Lower lobe of right lung (tissue), 2 donors: ENCODE data around the gene NR4A1. TPM values are rescaled to one million over a fixed set of nuclear protein-coding genes. Genes with fewer than 3 reads are reported as not detected.

Experiments used
- ATAC-seq, 2 donors: fragments of 200-7000 bp; cut with Tn5 transposase; one replicate each; pipeline ENCODE4 v1.9.1; 2020 to 2022; ENCODE audit warnings: mild to moderate bottlenecking in 2 of 2, moderate library complexity in 2 of 2
- DNase-seq: peaks from one replicate; pipeline ENCODE4 v3.0.0-alpha.2; 2020
- H3K27ac ChIP-seq: fragments of 200-600 bp; one replicate; pipeline ENCODE4 v1.8.0; 2022
- H3K27me3 ChIP-seq: fragments of 200-600 bp; one replicate; pipeline ENCODE4 v1.8.0; 2022; ENCODE audit warnings: low read depth
- H3K36me3 ChIP-seq: fragments of 200-600 bp; one replicate; pipeline ENCODE4 v1.8.0; 2022; ENCODE audit warnings: mild to moderate bottlenecking
- H3K4me1 ChIP-seq: fragments of 200-600 bp; one replicate; pipeline ENCODE4 v1.8.0; 2022
- H3K4me3 ChIP-seq: fragments of 200-600 bp; one replicate; pipeline ENCODE4 v1.8.0; 2022; ENCODE audit warnings: mild to moderate bottlenecking
- H3K9me3 ChIP-seq: fragments of 200-600 bp; one replicate; pipeline ENCODE4 v1.8.0; 2022
- intact Hi-C: fragments of 100-400 bp; cut with DNase I; formaldehyde crosslinking; loops from one replicate; pipeline ENCODE4 v1.11.0; 2022
- total RNA-seq: library from RNA; stranded (reverse); fragmentation: NEBNext Ultra II Directional; extraction: Animal tissue kit (Norgen Biotek cat#: 25700); gene quantifications from one replicate; pipeline ENCODE4 v1.2.1, GENCODE V29; 2021
- TF ChIP-seq, protein P1 (sequence below): fragments of 200-600 bp; IDR thresholded peaks from one replicate; pipeline ENCODE4 v1.8.0; 2022; ENCODE audit warnings: antibody characterized with exemption, mild to moderate bottlenecking
- donor health status: DM: no; HTN: yes; CAD: no; lungs with severe emphysema.

Gene NR4A1
- total RNA-seq, 1 donor from 2014 or later = 39.3 TPM

GRCh38 chr12:52086944-52087835 lies 35.9 kb downstream of the NR4A1 start:
- Histone ChIP-seq H3K27ac (no peak overlapping the region), H3K4me1 (peaks cover 15% of the 10 kb centered on the region), H3K36me3 (no peaks in the 10 kb centered on the region), H3K9me3 (no peaks in the 10 kb centered on the region), H3K27me3 (peaks cover 5% of the 10 kb centered on the region), H3K4me3 (no peak overlapping the region)
- ATAC-seq (no peak), DNase-seq (no peak)
- TF ChIP-seq, protein P1, sequence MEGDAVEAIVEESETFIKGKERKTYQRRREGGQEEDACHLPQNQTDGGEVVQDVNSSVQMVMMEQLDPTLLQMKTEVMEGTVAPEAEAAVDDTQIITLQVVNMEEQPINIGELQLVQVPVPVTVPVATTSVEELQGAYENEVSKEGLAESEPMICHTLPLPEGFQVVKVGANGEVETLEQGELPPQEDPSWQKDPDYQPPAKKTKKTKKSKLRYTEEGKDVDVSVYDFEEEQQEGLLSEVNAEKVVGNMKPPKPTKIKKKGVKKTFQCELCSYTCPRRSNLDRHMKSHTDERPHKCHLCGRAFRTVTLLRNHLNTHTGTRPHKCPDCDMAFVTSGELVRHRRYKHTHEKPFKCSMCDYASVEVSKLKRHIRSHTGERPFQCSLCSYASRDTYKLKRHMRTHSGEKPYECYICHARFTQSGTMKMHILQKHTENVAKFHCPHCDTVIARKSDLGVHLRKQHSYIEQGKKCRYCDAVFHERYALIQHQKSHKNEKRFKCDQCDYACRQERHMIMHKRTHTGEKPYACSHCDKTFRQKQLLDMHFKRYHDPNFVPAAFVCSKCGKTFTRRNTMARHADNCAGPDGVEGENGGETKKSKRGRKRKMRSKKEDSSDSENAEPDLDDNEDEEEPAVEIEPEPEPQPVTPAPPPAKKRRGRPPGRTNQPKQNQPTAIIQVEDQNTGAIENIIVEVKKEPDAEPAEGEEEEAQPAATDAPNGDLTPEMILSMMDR = no peak
- intact Hi-C loops = no loop called here

DNA sequence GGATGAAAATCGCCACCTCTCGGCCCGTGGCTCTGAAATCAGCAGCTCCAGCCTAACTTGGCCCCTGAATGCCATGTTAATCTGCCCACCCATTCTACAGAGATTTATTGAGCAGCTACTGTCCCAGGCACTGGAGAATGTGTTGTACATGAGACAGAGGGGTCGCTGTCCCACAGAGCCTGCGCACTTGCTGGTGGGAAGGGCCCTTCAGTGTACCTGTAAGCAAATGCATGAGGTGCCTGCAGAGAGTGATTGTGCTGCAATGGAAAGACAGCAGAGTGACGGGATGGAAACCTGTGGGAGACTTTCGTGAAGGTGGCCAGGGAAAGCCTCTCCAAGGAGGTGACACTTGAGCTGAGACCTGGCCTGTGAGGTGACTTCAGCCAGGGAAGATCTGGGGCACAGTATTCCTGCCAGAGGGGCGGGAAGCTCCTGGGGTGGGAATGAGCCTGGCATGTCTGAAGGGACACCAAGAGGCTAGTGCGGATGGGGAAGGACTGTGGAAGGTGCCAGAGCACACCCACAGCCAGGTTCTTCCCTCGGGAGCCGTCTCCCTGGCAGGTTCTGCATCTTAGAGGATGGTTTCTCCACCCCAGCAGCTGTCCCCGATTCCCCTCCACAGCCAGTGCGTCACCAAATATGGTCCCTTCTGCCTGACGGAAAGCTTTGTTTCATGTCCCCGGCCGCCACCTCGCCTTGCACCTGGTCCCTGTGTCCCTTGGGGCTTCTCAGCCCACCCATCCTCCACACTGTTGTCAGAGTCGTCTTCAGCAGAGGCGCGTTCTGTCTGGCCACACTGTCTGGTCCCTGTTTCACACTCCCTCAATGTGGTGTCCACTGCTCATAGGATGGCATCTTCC lies 36.9 kb downstream of the NR4A1 start:
- DNase-seq (no peak), ATAC-seq (no peak)
- H3K36me3 ChIP-seq = no peaks in the 10 kb centered on the region
- H3K27ac ChIP-seq = no peak overlapping the region
- no peak overlapping the region for H3K4me3 ChIP-seq
- H3K27me3 ChIP-seq = peaks cover 5% of the 10 kb centered on the region
- intact Hi-C loops = no loop called here
- H3K4me1 ChIP-seq = peaks cover 5% of the 10 kb centered on the region
- TF ChIP-seq, protein P1 = no peak
- H3K9me3 ChIP-seq = no peaks in the 10 kb centered on the region

DNA sequence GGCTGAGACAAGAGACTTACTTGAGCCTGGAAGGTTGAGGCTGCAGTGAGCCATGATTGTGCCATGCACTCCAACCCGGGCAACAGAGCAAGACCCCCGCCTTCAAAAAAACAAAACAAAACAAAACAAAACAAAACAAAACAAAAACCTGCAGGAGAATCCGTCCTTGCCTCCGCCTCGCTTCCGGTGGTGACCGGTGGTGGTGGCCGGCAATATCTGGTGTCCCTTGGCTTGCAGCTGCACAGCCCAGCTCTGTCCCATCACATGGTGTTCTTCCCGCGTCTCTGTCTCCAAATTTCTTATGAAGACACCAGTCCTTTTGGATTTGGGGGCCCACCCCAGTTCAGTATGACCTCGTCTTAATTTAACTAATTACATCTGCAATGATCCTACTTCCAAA lies 38.2 kb downstream of the NR4A1 start:
- Histone ChIP-seq H3K4me1 (no peaks in the 10 kb centered on the region), H3K4me3 (no peak overlapping the region), H3K27ac (no peak overlapping the region), H3K9me3 (no peaks in the 10 kb centered on the region), H3K36me3 (no peaks in the 10 kb centered on the region), H3K27me3 (peaks cover 5% of the 10 kb centered on the region)
- TF ChIP-seq, protein P1 = no peak
- DNase-seq (no peak), ATAC-seq (no peak)
- intact Hi-C loops = no loop called here

- intact Hi-C loops = no loop called here
- peaks cover 5% of the 10 kb centered on the region for H3K27me3 ChIP-seq
- H3K4me3 ChIP-seq = no peak overlapping the region
- no peaks in the 10 kb centered on the region for H3K9me3 ChIP-seq
- DNase-seq (no peak), ATAC-seq (no peak)
- no peaks in the 10 kb centered on the region for H3K4me1 ChIP-seq
- no peak overlapping the region for H3K27ac ChIP-seq
- H3K36me3 ChIP-seq = no peaks in the 10 kb centered on the region
- TF ChIP-seq, protein P1 = no peak
These were observed 39.0 kb downstream of the NR4A1 start for GRCh38 chr12:52090291-52090690.

DNA sequence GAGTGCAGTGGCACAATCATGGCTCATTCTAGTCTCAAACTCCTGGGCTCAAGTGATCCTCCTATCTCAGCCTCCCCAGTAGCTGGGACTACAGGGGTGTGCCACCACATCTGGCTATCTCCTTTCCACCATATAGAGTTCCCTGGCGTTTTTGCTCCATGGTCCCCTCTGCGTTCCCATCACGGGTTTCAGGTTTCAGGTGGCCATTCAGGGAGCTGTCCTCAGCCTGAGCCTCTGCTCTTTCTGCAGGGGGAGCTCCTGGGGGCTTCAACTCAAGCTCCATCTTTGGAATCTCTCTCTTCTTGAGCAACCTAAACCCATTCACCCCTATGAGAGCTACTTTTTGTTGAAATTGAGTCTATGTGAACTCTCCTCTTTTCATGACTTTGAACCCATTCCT lies 39.8 kb downstream of the NR4A1 start:
- DNase-seq (no peak), ATAC-seq (no peak)
- intact Hi-C loops = no loop called here
- H3K4me3 ChIP-seq = no peak overlapping the region
- H3K27ac ChIP-seq = no peak overlapping the region
- H3K36me3 ChIP-seq = no peaks in the 10 kb centered on the region
- H3K9me3 ChIP-seq = no peaks in the 10 kb centered on the region
- no peaks in the 10 kb centered on the region for H3K4me1 ChIP-seq
- H3K27me3 ChIP-seq = peaks cover 5% of the 10 kb centered on the region
- TF ChIP-seq, protein P1 = no peak
